ENCODE measurements around the gene EMX2.
"Not testable (repeated sequence)": the region's sequence is repeated elsewhere in the genome, so short reads cannot be mapped to it uniquely, and the experiment has no call there.

The EMX2 gene

DNA sequence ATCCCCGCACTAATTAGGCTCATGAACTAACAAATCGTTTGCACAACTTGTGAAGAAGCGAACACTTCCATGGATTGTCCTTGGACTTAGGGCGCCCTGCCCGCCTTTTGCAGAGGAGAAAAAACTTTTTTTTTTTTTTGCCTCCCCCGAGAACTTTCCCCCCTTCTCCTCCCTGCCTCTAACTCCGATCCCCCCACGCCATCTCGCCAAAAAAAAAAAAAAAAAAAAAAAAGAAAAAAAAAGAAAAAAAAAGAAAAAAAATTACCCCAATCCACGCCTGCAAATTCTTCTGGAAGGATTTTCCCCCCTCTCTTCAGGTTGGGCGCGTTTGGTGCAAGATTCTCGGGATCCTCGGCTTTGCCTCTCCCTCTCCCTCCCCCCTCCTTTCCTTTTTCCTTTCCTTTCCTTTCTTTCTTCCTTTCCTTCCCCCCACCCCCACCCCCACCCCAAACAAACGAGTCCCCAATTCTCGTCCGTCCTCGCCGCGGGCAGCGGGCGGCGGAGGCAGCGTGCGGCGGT, at the start of gene EMX2:
EMX2 (plus strand) TSS at position 41 of the 519 bp plus-strand sequence. CDS start 522 bp downstream, outside the sequence.
- Histone ChIP-seq H3K4me3 (ENCODE audit: low read length) (no peak within 1 kb of the TSS), H3K9me3 (ENCODE audit: control insufficient read depth, low read length) (no peaks in the 10 kb centered on the region), H3K4me1 (ENCODE audit: control insufficient read depth, insufficient read depth, low read length) (peaks cover 29% of the 10 kb centered on the region), H3K9ac (ENCODE audit: low read length) (no peak within 1 kb of the TSS), H3K27me3 (ENCODE audit: control insufficient read depth, insufficient read depth, low read length) (peaks cover 96% of the 10 kb centered on the region), H3K36me3 (ENCODE audit: control insufficient read depth, insufficient read depth, low read length) (no peaks in the 10 kb centered on the region)

GRCh38 chr10:117496031-117496430, 46.5 kb upstream of the EMX2 start:
- Histone ChIP-seq H3K27me3 (ENCODE audit: control insufficient read depth, insufficient read depth, low read length) (peaks cover 5% of the 10 kb centered on the region), H3K36me3 (ENCODE audit: control insufficient read depth, insufficient read depth, low read length) (no peaks in the 10 kb centered on the region), H3K4me1 (ENCODE audit: control insufficient read depth, insufficient read depth, low read length) (no peaks in the 10 kb centered on the region), H3K4me3 (ENCODE audit: low read length) (no peak overlapping the region), H3K9me3 (ENCODE audit: control insufficient read depth, low read length) (no peaks in the 10 kb centered on the region), H3K9ac (ENCODE audit: low read length) (no peak overlapping the region)

- Histone ChIP-seq H3K9ac (ENCODE audit: low read length) (no peak overlapping the region), H3K36me3 (ENCODE audit: control insufficient read depth, insufficient read depth, low read length) (no peaks in the 10 kb centered on the region), H3K9me3 (ENCODE audit: control insufficient read depth, low read length) (no peaks in the 10 kb centered on the region), H3K4me3 (ENCODE audit: low read length) (no peak overlapping the region), H3K4me1 (ENCODE audit: control insufficient read depth, insufficient read depth, low read length) (no peaks in the 10 kb centered on the region), H3K27me3 (ENCODE audit: control insufficient read depth, insufficient read depth, low read length) (peaks cover 4% of the 10 kb centered on the region)
Observed at GRCh38 chr10:117496616-117497028, 45.9 kb upstream of the EMX2 start.

- H3K4me3 ChIP-seq (ENCODE audit: low read length): no peak overlapping the region
- no peaks in the 10 kb centered on the region for H3K36me3 ChIP-seq (ENCODE audit: control insufficient read depth, insufficient read depth, low read length)
- H3K27me3 ChIP-seq (ENCODE audit: control insufficient read depth, insufficient read depth, low read length): no peaks in the 10 kb centered on the region
- H3K9me3 ChIP-seq (ENCODE audit: control insufficient read depth, low read length): no peaks in the 10 kb centered on the region
- no peak overlapping the region for H3K9ac ChIP-seq (ENCODE audit: low read length)
- H3K4me1 ChIP-seq (ENCODE audit: control insufficient read depth, insufficient read depth, low read length): no peaks in the 10 kb centered on the region
Observed at GRCh38 chr10:117497736-117498135, 44.8 kb upstream of the EMX2 start.

DNA sequence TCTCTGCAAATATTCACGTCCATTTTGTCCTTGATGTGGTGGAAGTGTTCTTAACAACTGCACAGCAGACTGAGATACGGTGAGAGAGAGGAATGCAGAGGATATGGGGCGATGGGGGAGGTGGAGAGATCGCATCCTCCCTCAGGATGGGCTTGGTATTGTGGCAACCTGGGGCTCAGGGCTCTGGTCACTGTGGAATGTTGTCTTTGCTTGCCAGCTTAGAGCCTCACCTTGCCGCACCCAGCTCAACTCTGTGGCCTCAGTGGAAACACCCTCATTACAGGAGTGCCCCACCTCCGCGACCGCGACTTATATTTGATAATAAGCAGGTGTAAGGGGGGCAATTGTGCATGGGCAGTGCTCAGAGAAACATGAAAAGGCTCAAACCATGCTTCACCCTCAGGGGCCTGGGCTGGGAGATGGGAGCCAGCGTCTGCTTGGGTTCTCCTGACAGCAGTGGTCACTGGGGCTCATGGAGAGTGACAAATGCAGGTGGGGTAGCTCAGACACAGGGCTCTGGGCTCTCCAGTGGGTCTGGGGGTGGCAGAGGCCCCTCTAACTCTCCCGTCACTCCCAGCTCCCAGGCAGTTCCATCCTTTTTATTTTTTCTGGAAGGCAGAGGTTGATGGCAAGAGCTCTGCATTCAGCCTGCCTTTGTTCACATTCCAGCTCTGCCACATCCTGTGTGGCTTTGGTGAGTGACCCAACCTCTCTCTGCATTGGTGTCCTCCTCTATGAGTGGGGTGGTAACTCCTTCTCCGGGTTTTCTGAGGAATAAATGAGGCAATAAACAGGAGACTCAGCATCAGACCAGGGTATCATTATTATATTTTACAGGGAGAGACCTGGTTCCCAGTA, 43.1 kb upstream of the EMX2 start:
- no peak overlapping the region for H3K4me3 ChIP-seq (ENCODE audit: low read length)
- H3K27me3 ChIP-seq (ENCODE audit: control insufficient read depth, insufficient read depth, low read length): peaks cover 5% of the 10 kb centered on the region
- H3K36me3 ChIP-seq (ENCODE audit: control insufficient read depth, insufficient read depth, low read length): no peaks in the 10 kb centered on the region
- H3K4me1 ChIP-seq (ENCODE audit: control insufficient read depth, insufficient read depth, low read length): no peaks in the 10 kb centered on the region
- H3K9me3 ChIP-seq (ENCODE audit: control insufficient read depth, low read length): no peaks in the 10 kb centered on the region
- no peak overlapping the region for H3K9ac ChIP-seq (ENCODE audit: low read length)

DNA sequence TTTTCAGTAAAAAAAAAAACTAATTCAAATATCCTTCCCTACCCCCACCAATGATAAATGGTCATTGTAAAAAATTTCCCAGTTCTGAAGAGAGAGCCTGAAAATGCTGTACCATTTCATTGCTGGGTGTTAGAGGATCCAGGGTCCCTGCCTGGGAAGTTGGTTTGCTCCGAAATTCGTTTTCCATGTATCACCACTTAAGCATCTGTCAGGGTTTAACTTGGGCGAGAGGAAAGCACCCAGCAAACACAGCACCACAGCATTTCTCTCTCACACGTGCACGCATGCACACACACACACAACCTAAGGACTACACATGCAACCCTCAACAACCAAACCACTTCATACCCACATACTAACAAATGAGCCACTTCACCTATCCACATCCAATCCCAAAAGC, 42.1 kb upstream of the EMX2 start:
- H3K36me3 ChIP-seq (ENCODE audit: control insufficient read depth, insufficient read depth, low read length): no peaks in the 10 kb centered on the region
- H3K4me3 ChIP-seq (ENCODE audit: low read length): no peak overlapping the region
- no peaks in the 10 kb centered on the region for H3K9me3 ChIP-seq (ENCODE audit: control insufficient read depth, low read length)
- peaks cover 5% of the 10 kb centered on the region for H3K27me3 ChIP-seq (ENCODE audit: control insufficient read depth, insufficient read depth, low read length)
- H3K4me1 ChIP-seq (ENCODE audit: control insufficient read depth, insufficient read depth, low read length): no peaks in the 10 kb centered on the region
- no peak overlapping the region for H3K9ac ChIP-seq (ENCODE audit: low read length)

GRCh38 chr10:117501460-117502035, 41.0 kb upstream of the EMX2 start:
- Histone ChIP-seq H3K4me1 (ENCODE audit: control insufficient read depth, insufficient read depth, low read length) (no peaks in the 10 kb centered on the region), H3K4me3 (ENCODE audit: low read length) (no peak overlapping the region), H3K9me3 (ENCODE audit: control insufficient read depth, low read length) (no peaks in the 10 kb centered on the region), H3K27me3 (ENCODE audit: control insufficient read depth, insufficient read depth, low read length) (peaks cover 5% of the 10 kb centered on the region), H3K9ac (ENCODE audit: low read length) (no peak overlapping the region), H3K36me3 (ENCODE audit: control insufficient read depth, insufficient read depth, low read length) (no peaks in the 10 kb centered on the region)

- H3K4me1 ChIP-seq (ENCODE audit: control insufficient read depth, insufficient read depth, low read length): no peaks in the 10 kb centered on the region
- peaks cover 5% of the 10 kb centered on the region for H3K27me3 ChIP-seq (ENCODE audit: control insufficient read depth, insufficient read depth, low read length)
- no peak overlapping the region for H3K9ac ChIP-seq (ENCODE audit: low read length)
- no peaks in the 10 kb centered on the region for H3K36me3 ChIP-seq (ENCODE audit: control insufficient read depth, insufficient read depth, low read length)
- no peaks in the 10 kb centered on the region for H3K9me3 ChIP-seq (ENCODE audit: control insufficient read depth, low read length)
- no peak overlapping the region for H3K4me3 ChIP-seq (ENCODE audit: low read length)
Observed at GRCh38 chr10:117502421-117503243, 39.9 kb upstream of the EMX2 start.

GRCh38 chr10:117503244-117504205, 39.0 kb upstream of the EMX2 start:
- Histone ChIP-seq H3K4me1 (ENCODE audit: control insufficient read depth, insufficient read depth, low read length) (no peaks in the 10 kb centered on the region), H3K9me3 (ENCODE audit: control insufficient read depth, low read length) (no peaks in the 10 kb centered on the region), H3K36me3 (ENCODE audit: control insufficient read depth, insufficient read depth, low read length) (no peaks in the 10 kb centered on the region), H3K9ac (ENCODE audit: low read length) (no peak overlapping the region), H3K27me3 (ENCODE audit: control insufficient read depth, insufficient read depth, low read length) (peaks cover 5% of the 10 kb centered on the region), H3K4me3 (ENCODE audit: low read length) (no peak overlapping the region)

- Histone ChIP-seq H3K4me3 (ENCODE audit: low read length) (no peak overlapping the region), H3K27me3 (ENCODE audit: control insufficient read depth, insufficient read depth, low read length) (peaks cover 5% of the 10 kb centered on the region), H3K9me3 (ENCODE audit: control insufficient read depth, low read length) (no peaks in the 10 kb centered on the region), H3K36me3 (ENCODE audit: control insufficient read depth, insufficient read depth, low read length) (no peaks in the 10 kb centered on the region), H3K4me1 (ENCODE audit: control insufficient read depth, insufficient read depth, low read length) (no peaks in the 10 kb centered on the region), H3K9ac (ENCODE audit: low read length) (no peak overlapping the region)
Observed at GRCh38 chr10:117504562-117504961, 38.0 kb upstream of the EMX2 start.

DNA sequence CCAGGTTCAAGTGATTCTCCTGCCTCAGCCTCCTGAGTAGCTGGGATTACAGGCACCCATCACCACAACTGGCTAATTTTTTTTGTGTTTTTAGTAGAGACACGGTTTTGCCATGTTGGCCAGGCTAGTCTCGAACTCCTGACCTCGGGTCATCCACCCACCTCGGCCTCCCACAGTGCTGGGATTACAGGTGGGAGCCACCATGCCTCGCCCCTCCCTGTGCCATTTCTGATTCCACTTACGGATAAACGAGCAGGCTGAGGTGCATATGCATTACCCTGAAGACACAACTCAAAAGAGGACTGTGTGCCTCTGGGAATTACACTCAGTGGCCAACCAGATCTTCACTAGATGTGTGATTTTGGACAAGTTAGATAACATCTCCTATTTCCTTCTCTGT, 35.5 kb upstream of the EMX2 start:
- H3K9ac ChIP-seq (ENCODE audit: low read length); H3K9me3 ChIP-seq (ENCODE audit: control insufficient read depth, low read length); H3K4me1 ChIP-seq (ENCODE audit: control insufficient read depth, insufficient read depth, low read length); H3K36me3 ChIP-seq (ENCODE audit: control insufficient read depth, insufficient read depth, low read length); H3K4me3 ChIP-seq (ENCODE audit: low read length); H3K27me3 ChIP-seq (ENCODE audit: control insufficient read depth, insufficient read depth, low read length): not testable (repeated sequence)
